IMR-90 (cell line): ENCODE measurements around the gene NEO1.

ENCODE experiments used
- BHLHE40 ChIP-seq: fragments of 150-350 bp; IDR thresholded peaks from 2 replicates; pipeline ENCODE4 v1.6.1; 2016; ENCODE audit warnings: mild to moderate bottlenecking, low read depth, low read length
- CEBPB ChIP-seq: IDR thresholded peaks from 2 replicates; pipeline ENCODE4 v1.6.1; 2012; ENCODE audit warnings: low read depth, low read length, improper control_type of control experiment
- CHD1 ChIP-seq: IDR thresholded peaks from 2 replicates; pipeline ENCODE4 v1.6.1; 2012; ENCODE audit warnings: low read depth, low read length, improper control_type of control experiment
- FOS ChIP-seq: fragments of 150-350 bp; IDR thresholded peaks from 2 replicates; pipeline ENCODE4 v1.6.1; 2016; ENCODE audit warnings: low read depth, low read length
- MAFK ChIP-seq: IDR thresholded peaks from 2 replicates; pipeline ENCODE4 v1.6.1; 2012; ENCODE audit warnings: low read depth, low read length, improper control_type of control experiment
- MAZ ChIP-seq: IDR thresholded peaks from 2 replicates; pipeline ENCODE4 v1.6.1; 2012; ENCODE audit warnings: low read depth, mild to moderate bottlenecking, low read length, improper control_type of control experiment, moderate library complexity, borderline replicate concordance
- POLR2A ChIP-seq: IDR thresholded peaks from 2 replicates; pipeline ENCODE4 v1.6.1; 2012; ENCODE audit warnings: mild to moderate bottlenecking, low read depth, low read length
- RAD21 ChIP-seq: IDR thresholded peaks from 2 replicates; pipeline ENCODE4 v1.6.1; 2012; ENCODE audit warnings: low read length, improper control_type of control experiment
- RCOR1 ChIP-seq: IDR thresholded peaks from 2 replicates; pipeline ENCODE4 v1.6.1; 2012; ENCODE audit warnings: mild to moderate bottlenecking, low read length, improper control_type of control experiment; ENCODE audit not compliant: insufficient replicate concordance
- RFX5 ChIP-seq: IDR thresholded peaks from 2 replicates; pipeline ENCODE4 v1.8.0; 2012; ENCODE audit warnings: low read depth, mild to moderate bottlenecking, low read length, moderate library complexity
- USF2 ChIP-seq: fragments of 150-350 bp; IDR thresholded peaks from 2 replicates; pipeline ENCODE4 v1.6.1; 2017; ENCODE audit warnings: mild to moderate bottlenecking, antibody characterized with exemption, low read length, low read depth
- TF ChIP-seq, protein P1 (sequence below): conservative IDR thresholded peaks from 2 replicates; pipeline ENCODE4 v1.5.1; 2012; ENCODE audit warnings: mild to moderate bottlenecking, low read depth, low read length, improper control_type of control experiment

DNA sequence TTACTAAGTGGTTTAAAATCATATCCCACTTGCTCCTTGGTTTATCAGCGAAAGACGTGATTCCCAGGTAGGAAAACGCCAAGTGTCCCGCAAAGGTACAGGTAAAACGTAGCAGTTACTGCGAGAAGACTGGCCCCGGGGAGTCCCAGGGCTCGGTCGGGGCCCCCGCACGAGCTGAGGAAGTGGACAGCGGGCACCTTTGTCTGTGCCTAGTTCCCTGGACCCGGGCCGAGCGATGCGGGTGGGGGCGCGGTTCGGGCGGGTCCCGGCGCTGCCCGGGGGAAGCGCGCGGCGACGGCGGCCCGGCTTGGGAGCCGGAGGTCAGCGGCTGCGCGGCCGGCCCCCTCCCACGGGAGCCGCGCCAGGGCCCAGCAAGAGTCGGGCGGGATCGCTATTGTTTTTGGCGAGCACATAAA lies 864 bp upstream of the NEO1 start:
- TF ChIP-seq CEBPB (no peak), RCOR1 (no peak), POLR2A (no peak), FOS (no peak), USF2 (no peak), RAD21 (no peak), MAFK (no peak), RFX5 (no peak), MAZ (no peak), BHLHE40 (no peak), CHD1 (no peak)
- TF ChIP-seq, protein P1, sequence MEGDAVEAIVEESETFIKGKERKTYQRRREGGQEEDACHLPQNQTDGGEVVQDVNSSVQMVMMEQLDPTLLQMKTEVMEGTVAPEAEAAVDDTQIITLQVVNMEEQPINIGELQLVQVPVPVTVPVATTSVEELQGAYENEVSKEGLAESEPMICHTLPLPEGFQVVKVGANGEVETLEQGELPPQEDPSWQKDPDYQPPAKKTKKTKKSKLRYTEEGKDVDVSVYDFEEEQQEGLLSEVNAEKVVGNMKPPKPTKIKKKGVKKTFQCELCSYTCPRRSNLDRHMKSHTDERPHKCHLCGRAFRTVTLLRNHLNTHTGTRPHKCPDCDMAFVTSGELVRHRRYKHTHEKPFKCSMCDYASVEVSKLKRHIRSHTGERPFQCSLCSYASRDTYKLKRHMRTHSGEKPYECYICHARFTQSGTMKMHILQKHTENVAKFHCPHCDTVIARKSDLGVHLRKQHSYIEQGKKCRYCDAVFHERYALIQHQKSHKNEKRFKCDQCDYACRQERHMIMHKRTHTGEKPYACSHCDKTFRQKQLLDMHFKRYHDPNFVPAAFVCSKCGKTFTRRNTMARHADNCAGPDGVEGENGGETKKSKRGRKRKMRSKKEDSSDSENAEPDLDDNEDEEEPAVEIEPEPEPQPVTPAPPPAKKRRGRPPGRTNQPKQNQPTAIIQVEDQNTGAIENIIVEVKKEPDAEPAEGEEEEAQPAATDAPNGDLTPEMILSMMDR = no peak
